ENCODE measurements around the gene MCF2L. TPM values are rescaled to one million over a fixed set of nuclear protein-coding genes. Genes with fewer than 3 reads are reported as not detected.

MCF2L gene
- total and polyA plus RNA-seq, 9 of the 15 experiments (the other 6 are each of a cell fraction or from before 2014, with no cell fraction given): 0.05 to 0.25 (median 0.18) TPM; not detected in 5

GRCh38 chr13:112999414-113000177 is 30.6 kb downstream of the MCF2L start:
- Histone ChIP-seq H3K27me3 (ENCODE audit: control insufficient read depth in 2 of 2, insufficient read depth in 2 of 2, low read length in 2 of 2) (peaks cover 18 to 78% of the 10 kb centered on the region in 2 experiments), H4K20me1 (replicated peaks; ENCODE audit: control insufficient read depth, insufficient read depth, low read length) (peaks cover 12% of the 10 kb centered on the region; the same call in 1 of the 2 replicates), H3K27ac (ENCODE audit: extremely low read depth, low read depth, low read length) (no peak overlapping the region), H3K9ac (ENCODE audit: insufficient read depth in 1 of 2, low read depth in 2 of 2, low read length in 2 of 2) (no peak overlapping the region), H3K36me3 (ENCODE audit: control insufficient read depth, insufficient read depth, low read length) (no peaks in the 10 kb centered on the region), H3K4me1 (replicated peaks in 1 of 2; ENCODE audit: control insufficient read depth in 2 of 2, insufficient read depth in 2 of 2, low read length in 2 of 2) (peaks cover 0 to 7% of the 10 kb centered on the region in 2 experiments; a peak in 2 of 5 replicates), H3K9me3 (replicated peaks; ENCODE audit: control insufficient read depth, insufficient read depth, low read depth, low read length) (no peaks in the 10 kb centered on the region), H3K4me2 (ENCODE audit: insufficient read depth, low read length) (no peak overlapping the region), H2AFZ (ENCODE audit: low read depth, low read length) (no peak overlapping the region), H3K79me2 (ENCODE audit: control insufficient read depth, insufficient read depth, low read length) (no peaks in the 10 kb centered on the region), H3K9me1 (ENCODE audit: control insufficient read depth, insufficient read depth, low read length) (no peaks in the 10 kb centered on the region), H3K4me3 (no peak overlapping the region)
- DNase-seq (ENCODE audit: extremely low read depth in 1 of 4, low spot score in 3 of 4) (no peak), FAIRE-seq (no peak), ATAC-seq (no peak)
- intact Hi-C loops (cut with micrococcal nuclease): loop anchor here (10.0 kb wide), 1 partner anchor 45 kb away; no protein-coding TSS in a partner anchor
- in situ Hi-C loops (cut with MboI): no loop called here
- ChIA-PET POLR2A (no interaction called here), CTCF (ENCODE audit: low intra/inter-chr PET ratio) (no interaction called here)
- WGBS (ENCODE audit: insufficient coverage, low coverage, missing lambda C conversion rate): 3% methylated on average over 21 of the region's 32 CpGs
- no TSS peak for BruUV-seq (replicated peaks)
- TF ChIP-seq ZNF561 (CRISPR knock-in tag; conservative IDR thresholded peaks at IDR 0.05) (no peak), ARID2 (IDR thresholded peaks at IDR 0.05) (no peak)

GRCh38 chr13:113000575-113000974 is 31.6 kb downstream of the MCF2L start:
- H3K9me3 ChIP-seq (replicated peaks; ENCODE audit: control insufficient read depth, insufficient read depth, low read depth, low read length): no peaks in the 10 kb centered on the region
- H3K4me2 ChIP-seq (ENCODE audit: insufficient read depth, low read length): no peak overlapping the region
- no peak overlapping the region for H2AFZ ChIP-seq (ENCODE audit: low read depth, low read length)
- H4K20me1 ChIP-seq (replicated peaks; ENCODE audit: control insufficient read depth, insufficient read depth, low read length): peaks cover 12% of the 10 kb centered on the region; the same call in 1 of the 2 replicates
- H3K27me3 ChIP-seq (ENCODE audit: control insufficient read depth in 2 of 2, insufficient read depth in 2 of 2, low read length in 2 of 2): peaks cover 16 to 74% of the 10 kb centered on the region in 2 experiments
- H3K36me3 ChIP-seq (ENCODE audit: control insufficient read depth, insufficient read depth, low read length): no peaks in the 10 kb centered on the region
- H3K79me2 ChIP-seq (ENCODE audit: control insufficient read depth, insufficient read depth, low read length): no peaks in the 10 kb centered on the region
- peaks cover 0 to 3% of the 10 kb centered on the region in 2 experiments; a peak in 2 of 5 replicates for H3K4me1 ChIP-seq (replicated peaks in 1 of 2; ENCODE audit: control insufficient read depth in 2 of 2, insufficient read depth in 2 of 2, low read length in 2 of 2)
- ChIA-PET CTCF (ENCODE audit: low intra/inter-chr PET ratio) (no interaction called here), POLR2A (no interaction called here)
- in situ Hi-C loops (cut with MboI): no loop called here
- no TSS peak for BruUV-seq (replicated peaks)
- DNase-seq (ENCODE audit: extremely low read depth in 1 of 4, low spot score in 3 of 4): no peak
- no peak for FAIRE-seq
- no peak overlapping the region for H3K27ac ChIP-seq (ENCODE audit: extremely low read depth, low read depth, low read length)
- intact Hi-C loops (cut with micrococcal nuclease): loop anchor here (10.0 kb wide), 1 partner anchor 46 kb away; no protein-coding TSS in a partner anchor
- TF ChIP-seq IFI16 (CRISPR knock-in tag; IDR thresholded peaks at IDR 0.05): no peak
- H3K4me3 ChIP-seq: no peak overlapping the region
- H3K9ac ChIP-seq (ENCODE audit: insufficient read depth in 1 of 2, low read depth in 2 of 2, low read length in 2 of 2): no peak overlapping the region
- 0% methylated on average over 13 of the region's 14 CpGs for WGBS (ENCODE audit: insufficient coverage, low coverage, missing lambda C conversion rate)
- ATAC-seq: no peak
- no peaks in the 10 kb centered on the region for H3K9me1 ChIP-seq (ENCODE audit: control insufficient read depth, insufficient read depth, low read length)

All from K562 (cell line).